NCI-H2227 (cell line): ENCODE data around the gene STAMBP.
"Not testable (repeated sequence)": the region's sequence is repeated elsewhere in the genome, so short reads cannot be mapped to it uniquely, and the experiment has no call there.

Source experiments
- DNase-seq: peaks from one replicate; lab custom pipeline; 2025; ENCODE audit not compliant: unreplicated experiment; lab: John Stamatoyannopoulos, UW

Gene STAMBP

GRCh38 chr2:73836141-73836943 lies 7.6 kb downstream of the STAMBP start:
- peak; percentile 50 for DNase-seq

- no peak for DNase-seq
Measured at GRCh38 chr2:73837847-73838585, 9.3 kb downstream of the STAMBP start.

GRCh38 chr2:73838889-73839534 lies 10.3 kb downstream of the STAMBP start:
- DNase-seq: no peak

GRCh38 chr2:73839653-73840411 lies 11.1 kb downstream of the STAMBP start:
- DNase-seq: no peak

GRCh38 chr2:73841912-73842738 lies 13.4 kb downstream of the STAMBP start:
- no peak for DNase-seq

GRCh38 chr2:73842739-73843019 lies 13.9 kb downstream of the STAMBP start:
- DNase-seq: no peak

GRCh38 chr2:73844087-73844486 lies 15.3 kb downstream of the STAMBP start:
- DNase-seq: no peak

- peak; percentile 5 for DNase-seq
Measured at GRCh38 chr2:73850009-73850408, 21.2 kb downstream of the STAMBP start.

- DNase-seq: no peak
Measured at GRCh38 chr2:73851274-73851673, 22.5 kb downstream of the STAMBP start.

- no peak for DNase-seq
Measured at GRCh38 chr2:73852020-73852419, 23.3 kb downstream of the STAMBP start.

GRCh38 chr2:73855526-73855925 lies 26.8 kb downstream of the STAMBP start:
- DNase-seq: no peak

GRCh38 chr2:73856214-73856613 lies 27.5 kb downstream of the STAMBP start:
- DNase-seq: no peak

GRCh38 chr2:73859721-73860586 lies 31.2 kb downstream of the STAMBP start:
- DNase-seq: no peak

- no peak for DNase-seq
Measured at GRCh38 chr2:73862987-73863386, 34.2 kb downstream of the STAMBP start.

- no peak for DNase-seq
Measured at GRCh38 chr2:73868204-73868978, 39.6 kb downstream of the STAMBP start.

- no peak for DNase-seq
Measured at GRCh38 chr2:73870084-73870483, 41.3 kb downstream of the STAMBP start.

GRCh38 chr2:73877071-73877802 lies 48.5 kb downstream of the STAMBP start:
- no peak for DNase-seq

GRCh38 chr2:73877984-73878383 lies 49.2 kb downstream of the STAMBP start:
- not testable (repeated sequence) for DNase-seq
